Esophagus muscularis mucosa (tissue), 2 donors: ENCODE measurements around the gene PAM16.

ENCODE experiments used
- EP300 ChIP-seq: sonication (generic); formaldehyde crosslinking; IDR thresholded peaks from one replicate; pipeline ENCODE4 v1.6.1; 2017; ENCODE audit warnings: antibody characterized with exemption
- POLR2A ChIP-seq: fragments of 450-650 bp; IDR thresholded peaks from one replicate; pipeline ENCODE4 v1.6.1; 2017; ENCODE audit warnings: antibody characterized with exemption, moderate library complexity, mild to moderate bottlenecking, low read depth

- TF ChIP-seq POLR2A (no peak), EP300 (no peak)
Measured at GRCh38 chr16:4375717-4376116, 24.6 kb upstream of the PAM16 start.
